Peyer's patch (tissue), 4 donors: Measurements from ENCODE around the gene CALML3.

Source experiments
- POLR2A ChIP-seq, 2 donors: fragments of 450-650 bp; IDR thresholded peaks; one replicate each; pipeline ENCODE4 v1.5.1; 2017; ENCODE audit warnings: antibody characterized with exemption in 2 of 2, mild to moderate bottlenecking in 2 of 2, moderate library complexity in 2 of 2
- TF ChIP-seq, protein P1 (sequence below), 6 experiments: fragments of 450-650 bp in 4 of 6; fragments of 200-600 bp in 2 of 6; sonication (generic) in 1 of 6; IDR thresholded peaks; one replicate each; pipeline ENCODE4 v1.5.1; 2017 to 2019; ENCODE audit warnings: antibody characterized with exemption in 6 of 6, mild to moderate bottlenecking in 3 of 6, moderate library complexity in 1 of 6

GRCh38 chr10:5555881-5556280 is 31.1 kb downstream of the CALML3 start:
- TF ChIP-seq, protein P1, sequence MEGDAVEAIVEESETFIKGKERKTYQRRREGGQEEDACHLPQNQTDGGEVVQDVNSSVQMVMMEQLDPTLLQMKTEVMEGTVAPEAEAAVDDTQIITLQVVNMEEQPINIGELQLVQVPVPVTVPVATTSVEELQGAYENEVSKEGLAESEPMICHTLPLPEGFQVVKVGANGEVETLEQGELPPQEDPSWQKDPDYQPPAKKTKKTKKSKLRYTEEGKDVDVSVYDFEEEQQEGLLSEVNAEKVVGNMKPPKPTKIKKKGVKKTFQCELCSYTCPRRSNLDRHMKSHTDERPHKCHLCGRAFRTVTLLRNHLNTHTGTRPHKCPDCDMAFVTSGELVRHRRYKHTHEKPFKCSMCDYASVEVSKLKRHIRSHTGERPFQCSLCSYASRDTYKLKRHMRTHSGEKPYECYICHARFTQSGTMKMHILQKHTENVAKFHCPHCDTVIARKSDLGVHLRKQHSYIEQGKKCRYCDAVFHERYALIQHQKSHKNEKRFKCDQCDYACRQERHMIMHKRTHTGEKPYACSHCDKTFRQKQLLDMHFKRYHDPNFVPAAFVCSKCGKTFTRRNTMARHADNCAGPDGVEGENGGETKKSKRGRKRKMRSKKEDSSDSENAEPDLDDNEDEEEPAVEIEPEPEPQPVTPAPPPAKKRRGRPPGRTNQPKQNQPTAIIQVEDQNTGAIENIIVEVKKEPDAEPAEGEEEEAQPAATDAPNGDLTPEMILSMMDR (IDR thresholded peaks at IDR 0.05): no peak
- TF ChIP-seq POLR2A (IDR thresholded peaks at IDR 0.05): no peak
